Stimulated activated naive CD8-positive, alpha-beta T cell treated with anti-CD3 and anti-CD28 coated beads, Interleukin-15, Interleukin-2, amounts not matched to agents 100 U/mL and 50 U/mL, for 24 hours (primary cell): Measurements from ENCODE around the gene CUEDC2.

ENCODE experiments used
- ATAC-seq: fragments of 150-1000 bp; cut with Tn5 transposase; one replicate; pipeline ENCODE4 v1.10.0; 2021
- DNase-seq: peaks from one replicate; pipeline ENCODE4 v3.0.0; 2021

Gene CUEDC2

DNA sequence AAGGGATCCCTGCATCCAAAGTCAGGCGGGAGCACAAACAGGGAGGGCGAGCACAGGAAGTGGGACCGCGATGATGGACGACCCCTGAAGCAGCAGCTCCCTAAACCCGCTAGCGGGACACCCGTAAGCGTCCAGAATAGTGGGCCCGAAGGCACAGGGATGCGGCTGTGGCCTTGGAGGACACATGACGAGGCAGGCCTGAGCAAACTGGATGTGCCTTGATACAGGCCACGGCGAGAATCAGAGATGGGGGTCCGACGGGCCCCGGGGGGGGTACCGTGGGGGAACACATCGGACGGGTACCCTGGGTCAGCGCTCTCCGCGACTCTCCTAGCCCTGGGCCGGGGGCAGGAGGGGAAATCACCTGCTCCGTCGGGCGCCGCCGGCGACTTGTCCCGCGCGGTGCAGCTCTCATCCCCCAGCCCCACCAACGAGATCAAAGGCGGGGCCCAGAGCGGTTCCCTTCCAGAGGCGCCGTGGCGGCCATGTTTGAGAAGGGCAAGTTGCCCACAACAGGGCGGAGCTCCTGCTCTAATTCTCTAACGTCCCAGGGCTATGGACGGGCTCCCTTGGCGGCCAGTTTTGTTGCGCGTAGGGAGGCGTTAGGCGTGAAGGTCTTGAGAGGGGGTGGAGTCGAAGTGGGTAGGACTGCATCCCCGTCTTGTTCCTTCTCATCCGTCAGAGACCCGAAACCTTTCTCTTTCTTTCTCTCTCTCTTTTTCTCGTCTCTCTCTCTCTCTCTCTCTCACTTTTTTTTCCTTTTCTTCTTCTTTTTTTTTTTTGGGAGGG is at the start of gene CUEDC2:
TSS of gene CUEDC2 (minus strand) at position 413 of the 789 bp plus-strand sequence. CDS start 7,386 bp downstream, outside the sequence.
- ATAC-seq, result peak; percentile 94
- peak; percentile 98 for DNase-seq

GRCh38 chr10:102480396-102480795 is 48.0 kb upstream of the CUEDC2 start:
- no peak for ATAC-seq
- no peak for DNase-seq

GRCh38 chr10:102479651-102480050 is 47.3 kb upstream of the CUEDC2 start:
- DNase-seq (no peak), ATAC-seq (no peak)

DNA sequence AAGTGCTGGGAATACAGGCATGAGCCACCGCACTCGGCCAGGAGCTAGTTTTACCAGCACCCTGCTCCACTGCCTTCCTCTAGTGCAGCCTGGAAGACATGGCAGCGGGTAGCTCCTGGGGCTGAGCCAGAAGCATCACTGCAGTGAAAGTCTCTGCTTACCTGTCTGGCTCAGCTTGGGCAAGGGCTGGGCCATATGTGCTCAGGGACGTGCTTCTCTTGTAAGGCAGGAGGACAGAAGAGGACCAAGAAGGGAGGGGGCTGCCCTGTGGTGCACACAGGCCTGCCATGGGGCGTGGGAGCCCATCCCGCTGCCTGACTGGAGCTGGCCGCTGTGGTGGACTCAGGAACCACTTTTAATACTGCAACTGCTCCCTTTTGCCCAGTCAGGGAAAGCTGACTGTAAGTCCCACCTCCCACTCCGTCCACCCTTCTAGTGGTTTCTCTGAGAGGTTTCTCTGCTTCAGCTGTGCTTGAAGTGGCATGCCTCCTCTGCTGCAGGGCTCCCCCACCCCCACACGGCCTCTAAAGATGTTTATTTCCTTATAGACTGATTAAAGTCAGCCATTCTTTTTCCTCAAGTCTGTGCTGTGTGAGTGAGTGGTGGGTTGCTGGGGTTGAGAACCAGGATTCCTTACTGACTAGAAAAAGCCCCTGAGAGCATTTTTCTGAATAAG is 44.2 kb upstream of the CUEDC2 start:
- DNase-seq, result no peak
- no peak for ATAC-seq

- ATAC-seq (no peak), DNase-seq (no peak)
These were observed 43.2 kb upstream of the CUEDC2 start for GRCh38 chr10:102475451-102476040.

GRCh38 chr10:102473445-102474331 is 41.3 kb upstream of the CUEDC2 start:
- DNase-seq (no peak), ATAC-seq (peak; percentile 53)

- ATAC-seq, result no peak
- no peak for DNase-seq
These were observed 38.5 kb upstream of the CUEDC2 start for GRCh38 chr10:102470579-102471546.

DNA sequence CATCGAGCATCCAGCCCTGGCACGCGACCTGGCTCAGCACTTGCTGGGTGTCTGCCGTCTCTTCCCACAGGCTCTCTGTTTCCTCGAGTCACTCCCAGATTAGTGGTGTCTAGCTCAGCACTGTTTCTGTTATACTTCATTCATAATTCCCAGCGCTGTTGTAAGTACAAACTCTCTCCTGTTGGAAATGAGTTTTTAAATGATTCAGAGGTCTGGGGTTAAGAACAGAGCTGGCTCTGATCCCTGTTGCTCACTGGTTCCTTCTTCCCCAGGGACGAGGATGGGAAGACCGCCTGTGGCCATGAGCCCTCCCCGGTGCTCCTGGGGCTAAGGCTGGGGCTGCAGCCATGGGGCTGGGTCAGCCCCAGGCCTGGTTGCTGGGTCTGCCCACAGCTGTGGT is 36.3 kb upstream of the CUEDC2 start:
- no peak for DNase-seq
- ATAC-seq, result no peak

- no peak for ATAC-seq
- no peak for DNase-seq
These were observed 35.6 kb upstream of the CUEDC2 start for GRCh38 chr10:102467971-102468438.

- ATAC-seq (no peak), DNase-seq (no peak)
These were observed 34.9 kb upstream of the CUEDC2 start for GRCh38 chr10:102467318-102467717.

GRCh38 chr10:102465466-102465865 is 33.1 kb upstream of the CUEDC2 start:
- ATAC-seq, result no peak

DNA sequence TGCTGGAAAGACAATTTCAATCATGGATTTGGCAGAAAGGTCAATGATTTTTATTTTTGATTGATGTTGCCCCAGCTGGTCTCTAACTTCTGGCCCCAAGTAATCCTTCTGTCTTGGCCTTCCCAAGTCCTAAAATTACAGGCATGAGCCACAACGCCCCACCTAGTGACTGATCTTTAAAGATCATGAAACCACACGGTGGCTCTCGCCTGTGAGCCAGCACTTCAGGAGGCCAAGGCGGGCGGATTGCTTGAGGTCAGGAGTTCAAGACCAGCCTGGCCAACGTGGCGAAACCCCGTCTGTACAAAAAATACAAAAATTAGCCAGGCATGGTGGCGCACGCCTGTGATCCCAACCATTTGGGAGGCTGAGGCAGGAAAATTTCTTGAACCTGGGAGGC is 31.6 kb upstream of the CUEDC2 start:
- ATAC-seq, result no peak
- no peak for DNase-seq

More at GRCh38 chr10:102465466-102465865, 33.1 kb upstream of the CUEDC2 start:
- no peak for DNase-seq

GRCh38 chr10:102462512-102463054 is 30.2 kb upstream of the CUEDC2 start:
- ATAC-seq, result no peak
- DNase-seq, result no peak

- peak; percentile 97 for DNase-seq
These were observed 29.0 kb upstream of the CUEDC2 start for GRCh38 chr10:102461187-102462054.

GRCh38 chr10:102460836-102461186 is 28.4 kb upstream of the CUEDC2 start:
- no peak for DNase-seq
- ATAC-seq, result peak; percentile 34

More at GRCh38 chr10:102461187-102462054, 29.0 kb upstream of the CUEDC2 start:
- peak; percentile 92 for ATAC-seq

DNA sequence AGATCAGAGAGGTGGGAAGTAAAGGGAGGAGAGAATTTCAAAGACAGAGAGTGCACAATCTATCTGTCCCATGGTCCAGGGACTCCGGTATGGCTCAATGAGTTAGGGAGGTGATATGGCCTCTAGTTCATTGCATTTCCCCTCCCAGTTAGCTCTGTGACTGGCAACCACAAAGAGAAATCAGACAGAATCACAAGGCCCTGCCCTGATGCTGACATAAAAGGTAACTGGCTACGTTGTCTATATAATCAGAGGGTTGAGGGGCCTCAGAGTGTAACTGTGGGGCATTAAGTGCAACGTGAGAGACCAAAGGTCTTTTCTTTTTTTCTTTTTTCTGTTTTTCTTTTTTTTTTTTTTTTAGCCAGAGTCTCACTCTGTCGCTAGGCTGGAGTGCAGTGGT is 26.3 kb upstream of the CUEDC2 start:
- no peak for ATAC-seq

GRCh38 chr10:102457591-102458150 is 25.3 kb upstream of the CUEDC2 start:
- DNase-seq (no peak), ATAC-seq (no peak)

More for the DNA sequence above, 26.3 kb upstream of the CUEDC2 start:
- DNase-seq, result no peak

GRCh38 chr10:102455893-102456471 is 23.6 kb upstream of the CUEDC2 start:
- ATAC-seq (no peak), DNase-seq (no peak)
